ENCODE results near the gene CLRN2.

CLRN2 gene

DNA sequence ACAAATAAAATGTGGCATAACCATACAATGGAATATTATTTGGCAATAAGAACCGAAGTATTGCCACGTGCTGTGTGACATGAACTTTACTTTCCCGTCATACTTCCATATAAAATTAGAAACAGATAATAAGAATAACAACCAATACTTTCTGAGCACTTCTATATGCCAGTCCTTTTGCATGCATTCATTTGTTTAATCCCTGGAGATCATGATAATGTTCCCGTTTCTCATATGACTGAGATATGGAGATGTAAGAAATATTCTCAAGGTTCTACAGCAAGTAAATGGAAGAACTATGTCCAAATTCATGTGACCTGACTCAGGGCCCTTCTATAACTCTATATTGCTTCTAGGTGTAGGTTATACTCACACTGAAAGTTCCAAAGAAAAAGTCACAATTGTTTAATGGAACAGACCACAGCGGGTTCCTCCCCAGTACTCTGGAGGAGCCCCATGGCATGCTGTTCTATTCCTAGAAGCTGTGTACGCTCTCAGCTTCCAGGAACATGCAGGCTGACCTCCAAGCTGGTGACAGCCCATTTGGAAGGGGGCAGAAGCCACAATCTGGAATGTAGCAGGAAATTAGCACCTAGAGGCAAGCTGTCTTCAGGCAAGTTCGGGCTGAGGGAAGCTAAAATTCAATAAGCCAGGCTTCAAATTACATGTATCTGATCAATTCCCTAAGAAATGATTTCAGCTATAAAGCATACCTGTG lies 34.6 kb upstream of the CLRN2 start:
- TF ChIP-seq, protein P1, sequence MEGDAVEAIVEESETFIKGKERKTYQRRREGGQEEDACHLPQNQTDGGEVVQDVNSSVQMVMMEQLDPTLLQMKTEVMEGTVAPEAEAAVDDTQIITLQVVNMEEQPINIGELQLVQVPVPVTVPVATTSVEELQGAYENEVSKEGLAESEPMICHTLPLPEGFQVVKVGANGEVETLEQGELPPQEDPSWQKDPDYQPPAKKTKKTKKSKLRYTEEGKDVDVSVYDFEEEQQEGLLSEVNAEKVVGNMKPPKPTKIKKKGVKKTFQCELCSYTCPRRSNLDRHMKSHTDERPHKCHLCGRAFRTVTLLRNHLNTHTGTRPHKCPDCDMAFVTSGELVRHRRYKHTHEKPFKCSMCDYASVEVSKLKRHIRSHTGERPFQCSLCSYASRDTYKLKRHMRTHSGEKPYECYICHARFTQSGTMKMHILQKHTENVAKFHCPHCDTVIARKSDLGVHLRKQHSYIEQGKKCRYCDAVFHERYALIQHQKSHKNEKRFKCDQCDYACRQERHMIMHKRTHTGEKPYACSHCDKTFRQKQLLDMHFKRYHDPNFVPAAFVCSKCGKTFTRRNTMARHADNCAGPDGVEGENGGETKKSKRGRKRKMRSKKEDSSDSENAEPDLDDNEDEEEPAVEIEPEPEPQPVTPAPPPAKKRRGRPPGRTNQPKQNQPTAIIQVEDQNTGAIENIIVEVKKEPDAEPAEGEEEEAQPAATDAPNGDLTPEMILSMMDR (conservative IDR thresholded peaks at IDR 0.05; ENCODE audit: low read length), result no peak
- no peak overlapping the region for H3K4me3 ChIP-seq (ENCODE audit: low read length)
- no peak for DNase-seq (ENCODE audit: low read depth)

DNA sequence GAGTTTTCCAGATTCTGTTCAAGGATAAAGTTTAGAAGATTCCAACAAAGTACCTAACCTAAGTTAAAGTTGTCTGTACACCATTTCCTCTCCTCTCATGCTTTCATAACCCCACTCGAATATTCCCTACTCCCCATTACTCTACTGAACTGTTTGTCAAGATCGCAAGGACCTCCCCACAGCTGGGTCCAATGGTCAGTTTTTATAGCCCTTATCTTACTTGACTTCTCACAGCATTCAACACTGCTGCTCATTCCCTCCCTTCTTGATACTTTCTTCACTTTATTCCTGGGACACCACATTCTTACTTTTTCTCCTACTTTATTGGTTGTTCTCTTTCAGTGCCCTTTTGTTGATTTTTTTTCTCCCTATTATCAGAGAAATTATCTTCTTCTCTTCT lies 34.0 kb upstream of the CLRN2 start:
- DNase-seq (ENCODE audit: low read depth), result no peak
- H3K4me3 ChIP-seq (ENCODE audit: low read length), result no peak overlapping the region
- TF ChIP-seq, protein P1 (conservative IDR thresholded peaks at IDR 0.05; ENCODE audit: low read length), result no peak

DNA sequence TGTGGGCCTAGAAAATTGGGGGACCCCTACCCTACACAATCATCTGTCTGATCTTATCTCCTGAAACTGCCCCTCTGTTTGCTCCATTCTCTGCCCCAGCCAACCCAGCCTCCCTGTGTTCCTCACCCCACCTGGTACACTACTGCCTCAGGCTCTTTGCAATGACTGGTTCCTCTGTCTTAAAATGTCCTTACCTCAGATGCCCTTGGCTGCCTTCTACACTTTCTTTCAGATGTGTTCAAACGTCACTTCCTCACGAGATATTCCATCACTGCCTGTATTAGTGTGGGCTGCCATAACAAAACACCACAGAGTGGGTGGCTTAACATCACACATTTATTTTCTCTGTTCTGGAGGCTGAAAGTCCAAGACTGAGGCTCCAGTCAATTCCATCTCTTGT lies 32.2 kb upstream of the CLRN2 start:
- DNase-seq (ENCODE audit: low read depth), result no peak

DNA sequence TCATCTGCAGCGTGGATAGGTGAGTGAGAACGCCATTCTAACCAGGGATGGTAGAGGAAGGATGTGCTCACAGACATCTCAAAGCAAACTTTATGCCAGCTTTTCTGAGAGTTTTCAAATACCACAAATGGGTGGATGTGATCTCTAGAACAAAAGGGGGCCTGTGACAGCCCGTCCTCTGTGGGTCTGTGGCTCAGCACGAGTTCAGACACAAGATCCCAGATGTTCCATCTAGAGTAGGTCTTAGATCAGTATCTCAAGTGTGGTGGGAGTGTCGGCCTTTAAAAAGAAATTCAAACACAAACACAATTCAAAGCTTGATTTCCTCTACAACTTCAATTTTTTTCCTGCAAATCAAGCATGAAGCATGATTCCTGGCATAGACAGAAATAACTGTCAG lies 25.8 kb upstream of the CLRN2 start:
- TF ChIP-seq, protein P1 (conservative IDR thresholded peaks at IDR 0.05; ENCODE audit: low read length), result no peak
- no peak for DNase-seq (ENCODE audit: low read depth)
- H3K4me3 ChIP-seq (ENCODE audit: low read length), result no peak overlapping the region

More for the DNA sequence above, 32.2 kb upstream of the CLRN2 start:
- H3K4me3 ChIP-seq (ENCODE audit: low read length), result no peak overlapping the region
- TF ChIP-seq, protein P1 (conservative IDR thresholded peaks at IDR 0.05; ENCODE audit: low read length), result no peak

DNA sequence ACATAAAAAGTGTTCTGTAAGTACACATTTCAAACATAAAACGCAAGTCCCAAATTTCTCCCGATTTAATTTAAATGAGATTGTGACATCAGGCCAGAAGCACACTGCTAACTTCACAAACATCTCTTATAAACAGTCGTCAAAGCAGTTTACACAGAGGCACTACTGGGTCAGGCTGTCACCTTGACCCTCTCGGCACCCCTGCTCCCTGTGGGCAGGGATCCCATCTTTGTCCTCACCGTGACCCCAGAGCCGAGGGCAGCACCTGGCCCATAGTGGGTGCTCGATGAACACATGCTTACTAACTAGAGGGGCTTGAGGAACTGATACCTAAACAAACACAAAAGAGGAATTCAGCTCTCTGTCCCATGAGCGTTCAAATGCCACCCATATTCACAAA lies 25.2 kb upstream of the CLRN2 start:
- no peak for DNase-seq (ENCODE audit: low read depth)
- no peak overlapping the region for H3K4me3 ChIP-seq (ENCODE audit: low read length)
- TF ChIP-seq, protein P1 (conservative IDR thresholded peaks at IDR 0.05; ENCODE audit: low read length), result no peak

DNA sequence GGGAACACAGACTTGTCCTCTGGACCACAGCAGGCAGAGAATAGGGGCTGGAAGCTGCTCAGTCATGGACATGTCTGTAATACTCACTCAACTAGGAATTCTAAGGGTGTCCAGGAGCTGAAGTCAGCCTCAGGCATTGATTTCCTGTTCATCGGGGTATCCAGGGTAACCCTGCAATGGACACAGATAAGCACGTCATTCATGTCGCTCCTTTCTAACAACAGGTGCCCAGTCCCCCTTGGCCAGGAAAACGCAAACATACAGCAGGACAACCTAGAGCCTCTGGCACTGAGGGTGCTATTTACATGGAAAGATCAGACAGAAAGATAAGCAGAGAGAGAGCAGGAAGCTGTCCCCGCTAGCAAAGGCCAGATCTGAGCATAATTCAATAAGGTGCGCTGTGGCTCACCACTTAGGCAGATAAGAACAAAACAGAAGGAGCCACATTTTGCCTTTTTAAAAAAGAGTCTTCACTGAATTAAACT lies 24.3 kb upstream of the CLRN2 start:
- DNase-seq (ENCODE audit: low read depth), result no peak
- TF ChIP-seq, protein P1 (conservative IDR thresholded peaks at IDR 0.05; ENCODE audit: low read length), result no peak
- H3K4me3 ChIP-seq (ENCODE audit: low read length), result no peak overlapping the region

DNA sequence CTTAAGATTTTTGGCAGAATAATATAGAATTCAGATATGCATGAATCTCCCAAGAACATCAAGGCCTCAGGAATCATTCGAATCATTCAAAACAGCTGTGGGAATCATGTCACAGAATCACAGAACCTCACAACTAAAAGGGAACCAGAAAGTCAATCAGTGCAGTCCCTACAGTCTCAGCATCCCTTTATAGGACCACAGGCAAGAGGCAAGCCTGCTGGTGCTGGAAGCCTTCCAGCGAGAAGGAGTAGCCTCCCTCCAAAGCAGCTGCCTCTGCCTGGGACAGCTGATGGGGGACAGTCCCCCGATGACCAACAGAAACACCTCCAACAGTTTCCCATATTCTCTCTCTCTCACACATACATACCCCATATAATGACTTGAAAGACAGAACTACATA lies 23.8 kb upstream of the CLRN2 start:
- no peak overlapping the region for H3K4me3 ChIP-seq (ENCODE audit: low read length)
- no peak for DNase-seq (ENCODE audit: low read depth)
- TF ChIP-seq, protein P1 (conservative IDR thresholded peaks at IDR 0.05; ENCODE audit: low read length), result no peak

Data from AG10803 (cell line).